Panc1 (cell line): ENCODE measurements around the gene SEC62. TPM values are rescaled to one million over a fixed set of nuclear protein-coding genes. Genes with fewer than 3 reads are reported as not detected.

ENCODE experiments used
- ATAC-seq: fragments of 200-7000 bp; cut with Tn5 transposase; 2 replicates; pipeline ENCODE4 v1.9.1; 2020; ENCODE audit warnings: mild to moderate bottlenecking, moderate library complexity
- BruUV-seq: library from RNA; stranded (reverse); fragments of 400-500 nt; replicated peaks from 2 replicates; lab custom pipeline; 2021; lab: Mats Ljungman, UMichigan
- CTCF ChIA-PET: fragments of 300-600 bp; sonication (Branson Sonifier 250); formaldehyde crosslinking; loops from one replicate; lab custom pipeline; 2022; ENCODE audit warnings: antibody characterized with exemption; lab: Charles Lee
- POLR2A ChIA-PET: fragments of 300-600 bp; sonication (Branson Sonifier 250); formaldehyde crosslinking; loops from one replicate; lab custom pipeline; 2022; ENCODE audit warnings: antibody characterized with exemption; lab: Charles Lee
- DNase-seq: peaks from one replicate; pipeline ENCODE4 v3.0.0-alpha.2; 2010; ENCODE audit warnings: low read depth, low spot score
- H3K27ac ChIP-seq: 2 replicates; pipeline ENCODE4 v1.5.1; 2011; ENCODE audit warnings: mild to moderate bottlenecking, low read length, inconsistent platforms
- H3K27me3 ChIP-seq: fragments of 200-500 bp; sonication (Bioruptor generic); 2 replicates; pipeline ENCODE4 v1.6.0; 2014; ENCODE audit warnings: low read length, inconsistent platforms; ENCODE audit not compliant: control insufficient read depth, insufficient read depth
- H3K36me3 ChIP-seq: fragments of 200-500 bp; sonication (Bioruptor generic); 2 replicates; pipeline ENCODE4 v1.5.1; 2014; ENCODE audit warnings: inconsistent platforms, mild to moderate bottlenecking, low read length, moderate library complexity; ENCODE audit not compliant: control insufficient read depth, insufficient read depth
- H3K4me1 ChIP-seq: 2 replicates; pipeline ENCODE4 v1.5.1; 2011; ENCODE audit warnings: inconsistent platforms, mild to moderate bottlenecking, low read length, moderate library complexity; ENCODE audit not compliant: control insufficient read depth, insufficient read depth
- H3K4me3 ChIP-seq, 2 experiments: 2 replicates each; pipeline ENCODE4 v1.5.1; 2011 to 2012; ENCODE audit warnings: low read depth in 2 of 2, low read length in 2 of 2, mild to moderate bottlenecking in 2 of 2, inconsistent platforms in 1 of 2, moderate library complexity in 1 of 2
- H3K9me3 ChIP-seq: fragments of 200-500 bp; sonication (Bioruptor generic); 2 replicates; pipeline ENCODE4 v1.5.1; 2014; ENCODE audit warnings: low read depth, mild to moderate bottlenecking, inconsistent platforms, low read length, moderate library complexity; ENCODE audit not compliant: control insufficient read depth, insufficient read depth
- POLR2AphosphoS5 ChIP-seq: IDR thresholded peaks from 2 replicates; pipeline ENCODE4 v1.6.1; 2012; ENCODE audit warnings: mild to moderate bottlenecking, low read depth, low read length, moderate library complexity
- SIN3A ChIP-seq: IDR thresholded peaks from 2 replicates; pipeline ENCODE4 v1.6.1; 2012; ENCODE audit warnings: low read depth, mild to moderate bottlenecking, low read length, moderate library complexity, borderline replicate concordance; ENCODE audit not compliant: insufficient read depth
- TCF7L2 ChIP-seq: IDR thresholded peaks from 2 replicates; pipeline ENCODE4 v1.6.1; 2011; ENCODE audit warnings: mild to moderate bottlenecking, low read depth, low read length, inconsistent platforms
- in situ Hi-C: cut with HindIII; loops from 2 replicates; pipeline ENCODE4 v1.10.0; 2016; ENCODE audit warnings: low sequenced_read_pairs, low pct_unique_long_range_greater_than_20kb
- intact Hi-C: fragments of 100-400 bp; cut with micrococcal nuclease; formaldehyde crosslinking; loops from one replicate; pipeline ENCODE4 v1.10.0; 2022; ENCODE audit not compliant: unreplicated experiment
- total RNA-seq: library from RNA; stranded (reverse); gene quantifications from one replicate; pipeline ENCODE4 v1.2.1, GENCODE V29; 2021; ENCODE audit not compliant: unreplicated experiment
- TF ChIP-seq, protein P1 (sequence below): fragments of 450-650 bp; IDR thresholded peaks from 2 replicates; pipeline ENCODE4 v1.5.1; 2017; ENCODE audit warnings: mild to moderate bottlenecking
- TF ChIP-seq, protein P2 (sequence below), 2 experiments: IDR thresholded peaks; 2 replicates each; pipeline ENCODE4 v1.6.1; 2011 to 2012; ENCODE audit warnings: low read depth in 2 of 2, control low read depth in 1 of 2, low read length in 1 of 2, mild to moderate bottlenecking in 1 of 2, moderate library complexity in 1 of 2; ENCODE audit not compliant: insufficient read depth in 1 of 2

The SEC62 gene
- total RNA-seq, 1 experiment from 2014 or later = 89.9 TPM

DNA sequence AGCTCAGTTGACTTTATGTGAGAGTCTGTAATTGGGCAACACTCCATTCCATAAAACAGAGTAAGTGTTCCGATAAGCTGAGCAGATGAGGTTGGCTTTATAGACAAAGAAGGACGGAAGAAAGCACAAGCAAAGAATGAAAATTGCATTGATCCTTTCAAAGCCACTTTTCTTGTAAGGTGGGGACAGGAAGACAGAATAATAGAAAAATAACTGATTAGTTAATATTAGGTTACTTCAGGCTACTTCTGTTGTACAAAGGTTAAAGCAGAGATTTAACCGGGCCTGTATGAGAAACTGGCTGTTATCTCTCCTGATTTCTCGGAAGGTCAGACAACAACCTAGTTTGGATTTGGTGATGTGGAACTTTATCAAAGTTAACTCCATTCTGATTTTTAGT, 55.7 kb downstream of the SEC62 start:
- H3K4me3 ChIP-seq = no peak overlapping the region
- H3K27me3 ChIP-seq = peaks cover 17% of the 10 kb centered on the region
- ChIA-PET POLR2A (no interaction called here), CTCF (no interaction called here)
- H3K9me3 ChIP-seq = no peaks in the 10 kb centered on the region
- intact Hi-C loops (no loop called here), in situ Hi-C loops (no loop called here)
- BruUV-seq = no TSS peak
- DNase-seq = no peak
- TF ChIP-seq, protein P1, sequence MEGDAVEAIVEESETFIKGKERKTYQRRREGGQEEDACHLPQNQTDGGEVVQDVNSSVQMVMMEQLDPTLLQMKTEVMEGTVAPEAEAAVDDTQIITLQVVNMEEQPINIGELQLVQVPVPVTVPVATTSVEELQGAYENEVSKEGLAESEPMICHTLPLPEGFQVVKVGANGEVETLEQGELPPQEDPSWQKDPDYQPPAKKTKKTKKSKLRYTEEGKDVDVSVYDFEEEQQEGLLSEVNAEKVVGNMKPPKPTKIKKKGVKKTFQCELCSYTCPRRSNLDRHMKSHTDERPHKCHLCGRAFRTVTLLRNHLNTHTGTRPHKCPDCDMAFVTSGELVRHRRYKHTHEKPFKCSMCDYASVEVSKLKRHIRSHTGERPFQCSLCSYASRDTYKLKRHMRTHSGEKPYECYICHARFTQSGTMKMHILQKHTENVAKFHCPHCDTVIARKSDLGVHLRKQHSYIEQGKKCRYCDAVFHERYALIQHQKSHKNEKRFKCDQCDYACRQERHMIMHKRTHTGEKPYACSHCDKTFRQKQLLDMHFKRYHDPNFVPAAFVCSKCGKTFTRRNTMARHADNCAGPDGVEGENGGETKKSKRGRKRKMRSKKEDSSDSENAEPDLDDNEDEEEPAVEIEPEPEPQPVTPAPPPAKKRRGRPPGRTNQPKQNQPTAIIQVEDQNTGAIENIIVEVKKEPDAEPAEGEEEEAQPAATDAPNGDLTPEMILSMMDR = no peak
- TF ChIP-seq TCF7L2 (no peak), SIN3A (no peak), POLR2AphosphoS5 (no peak)
- TF ChIP-seq, protein P2, sequence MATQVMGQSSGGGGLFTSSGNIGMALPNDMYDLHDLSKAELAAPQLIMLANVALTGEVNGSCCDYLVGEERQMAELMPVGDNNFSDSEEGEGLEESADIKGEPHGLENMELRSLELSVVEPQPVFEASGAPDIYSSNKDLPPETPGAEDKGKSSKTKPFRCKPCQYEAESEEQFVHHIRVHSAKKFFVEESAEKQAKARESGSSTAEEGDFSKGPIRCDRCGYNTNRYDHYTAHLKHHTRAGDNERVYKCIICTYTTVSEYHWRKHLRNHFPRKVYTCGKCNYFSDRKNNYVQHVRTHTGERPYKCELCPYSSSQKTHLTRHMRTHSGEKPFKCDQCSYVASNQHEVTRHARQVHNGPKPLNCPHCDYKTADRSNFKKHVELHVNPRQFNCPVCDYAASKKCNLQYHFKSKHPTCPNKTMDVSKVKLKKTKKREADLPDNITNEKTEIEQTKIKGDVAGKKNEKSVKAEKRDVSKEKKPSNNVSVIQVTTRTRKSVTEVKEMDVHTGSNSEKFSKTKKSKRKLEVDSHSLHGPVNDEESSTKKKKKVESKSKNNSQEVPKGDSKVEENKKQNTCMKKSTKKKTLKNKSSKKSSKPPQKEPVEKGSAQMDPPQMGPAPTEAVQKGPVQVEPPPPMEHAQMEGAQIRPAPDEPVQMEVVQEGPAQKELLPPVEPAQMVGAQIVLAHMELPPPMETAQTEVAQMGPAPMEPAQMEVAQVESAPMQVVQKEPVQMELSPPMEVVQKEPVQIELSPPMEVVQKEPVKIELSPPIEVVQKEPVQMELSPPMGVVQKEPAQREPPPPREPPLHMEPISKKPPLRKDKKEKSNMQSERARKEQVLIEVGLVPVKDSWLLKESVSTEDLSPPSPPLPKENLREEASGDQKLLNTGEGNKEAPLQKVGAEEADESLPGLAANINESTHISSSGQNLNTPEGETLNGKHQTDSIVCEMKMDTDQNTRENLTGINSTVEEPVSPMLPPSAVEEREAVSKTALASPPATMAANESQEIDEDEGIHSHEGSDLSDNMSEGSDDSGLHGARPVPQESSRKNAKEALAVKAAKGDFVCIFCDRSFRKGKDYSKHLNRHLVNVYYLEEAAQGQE (IDR thresholded peaks at IDR 0.05; ENCODE audit: insufficient read depth in 1 of 2, low read depth in 2 of 2, low read length in 1 of 2) = no peak
- no peak for ATAC-seq
- no peak overlapping the region for H3K27ac ChIP-seq
- H3K36me3 ChIP-seq = no peaks in the 10 kb centered on the region
- no peaks in the 10 kb centered on the region for H3K4me1 ChIP-seq

DNA sequence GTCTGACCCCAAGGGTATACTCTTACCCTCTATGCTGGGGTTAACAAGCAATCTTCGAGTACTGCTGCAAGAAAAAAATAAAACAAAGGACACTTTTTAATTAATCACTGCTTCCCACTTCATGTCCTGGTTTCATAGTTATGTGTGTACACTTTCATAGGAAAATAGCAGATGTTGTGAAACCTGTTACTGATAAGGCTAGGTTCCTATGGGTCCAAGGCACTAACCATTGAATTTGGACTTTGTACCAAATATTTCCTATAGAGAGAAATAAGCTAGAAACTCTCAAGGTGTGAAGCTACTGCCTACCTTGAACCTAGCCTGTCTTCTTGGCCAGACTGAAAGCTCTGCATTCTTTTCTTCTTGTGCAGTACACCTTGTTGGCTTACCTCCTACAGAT, 56.6 kb downstream of the SEC62 start:
- H3K9me3 ChIP-seq = no peaks in the 10 kb centered on the region
- in situ Hi-C loops = no loop called here
- no TSS peak for BruUV-seq
- H3K27me3 ChIP-seq = peaks cover 17% of the 10 kb centered on the region
- no peaks in the 10 kb centered on the region for H3K4me1 ChIP-seq
- no peaks in the 10 kb centered on the region for H3K36me3 ChIP-seq
- POLR2A ChIA-PET = no interaction called here
- TF ChIP-seq, protein P2 (IDR thresholded peaks at IDR 0.05; ENCODE audit: insufficient read depth in 1 of 2, low read depth in 2 of 2, low read length in 1 of 2) = no peak
- no peak for TF ChIP-seq TCF7L2
- TF ChIP-seq SIN3A = no peak
- TF ChIP-seq POLR2AphosphoS5 = no peak
- TF ChIP-seq, protein P1 = no peak
- H3K27ac ChIP-seq = no peak overlapping the region
- intact Hi-C loops = no loop called here
- H3K4me3 ChIP-seq = no peak overlapping the region
- CTCF ChIA-PET = no interaction called here
- DNase-seq (no peak), ATAC-seq (no peak)
